ENCODE measurements around the gene ZNF783. TPM values are rescaled to one million over a fixed set of nuclear protein-coding genes. Genes with fewer than 3 reads are reported as not detected.

The ZNF783 gene
- total and polyA plus RNA-seq, 8 donors: 11.5 to 21.9 (median 16.2) TPM

GRCh38 chr7:149218469-149219420, 43.3 kb upstream of the ZNF783 start:
- H3K4me1 ChIP-seq: no peaks in the 10 kb centered on the region
- TF ChIP-seq CTCF (IDR thresholded peaks at IDR 0.05): no peak
- ATAC-seq (no peak), DNase-seq (no peak)
- intact Hi-C loops (cut with DNase I): no loop called here
- H3K9me3 ChIP-seq: no peaks in the 10 kb centered on the region
- no peaks in the 10 kb centered on the region for H3K27me3 ChIP-seq
- no peak overlapping the region for H3K4me3 ChIP-seq
- no peak overlapping the region for H3K27ac ChIP-seq
- H3K36me3 ChIP-seq: peaks cover 0 to 100% of the 10 kb centered on the region in 2 donors

- Histone ChIP-seq H3K4me3 (no peak overlapping the region), H3K27me3 (no peaks in the 10 kb centered on the region), H3K27ac (no peak overlapping the region), H3K4me1 (no peaks in the 10 kb centered on the region), H3K36me3 (peaks cover 0 to 98% of the 10 kb centered on the region in 2 donors), H3K9me3 (no peaks in the 10 kb centered on the region)
- ATAC-seq (no peak), DNase-seq (no peak)
- intact Hi-C loops (cut with DNase I): no loop called here
- no peak for TF ChIP-seq CTCF (IDR thresholded peaks at IDR 0.05)
Measured at GRCh38 chr7:149220534-149220933, 41.5 kb upstream of the ZNF783 start.

- no peaks in the 10 kb centered on the region for H3K27me3 ChIP-seq
- no peaks in the 10 kb centered on the region for H3K4me1 ChIP-seq
- DNase-seq: no peak
- no peaks in the 10 kb centered on the region for H3K9me3 ChIP-seq
- no peak for ATAC-seq
- no peak for TF ChIP-seq CTCF (IDR thresholded peaks at IDR 0.05)
- H3K27ac ChIP-seq: no peak overlapping the region
- intact Hi-C loops (cut with DNase I): no loop called here
- no peak overlapping the region for H3K4me3 ChIP-seq
- H3K36me3 ChIP-seq: peaks cover 0 to 80% of the 10 kb centered on the region in 2 donors
Measured at GRCh38 chr7:149223176-149223575, 38.8 kb upstream of the ZNF783 start.

GRCh38 chr7:149223761-149224160, 38.2 kb upstream of the ZNF783 start:
- H3K36me3 ChIP-seq: peaks cover 0 to 74% of the 10 kb centered on the region in 2 donors
- no peaks in the 10 kb centered on the region for H3K9me3 ChIP-seq

More at GRCh38 chr7:149223761-149224160, 38.2 kb upstream of the ZNF783 start:
- TF ChIP-seq CTCF (IDR thresholded peaks at IDR 0.05): no peak
- DNase-seq: no peak
- Histone ChIP-seq H3K27me3 (no peaks in the 10 kb centered on the region), H3K27ac (no peak overlapping the region), H3K4me1 (no peaks in the 10 kb centered on the region), H3K4me3 (no peak overlapping the region)
- ATAC-seq: no peak
- intact Hi-C loops (cut with DNase I): no loop called here
